Esophagus muscularis mucosa (tissue), 4 donors: Measurements from ENCODE around the gene SLC25A26.

Experiments
- EP300 ChIP-seq: sonication (generic); formaldehyde crosslinking; IDR thresholded peaks from one replicate; pipeline ENCODE4 v1.6.1; 2017; ENCODE audit warnings: antibody characterized with exemption
- POLR2A ChIP-seq: fragments of 450-650 bp; IDR thresholded peaks from one replicate; pipeline ENCODE4 v1.6.1; 2017; ENCODE audit warnings: antibody characterized with exemption, moderate library complexity, mild to moderate bottlenecking, low read depth
- POLR2AphosphoS5 ChIP-seq, 2 donors: sonication (generic); formaldehyde crosslinking; IDR thresholded peaks; one replicate each; pipeline ENCODE4 v1.6.1; 2017; ENCODE audit warnings: antibody characterized with exemption in 2 of 2
- TF ChIP-seq, protein P1 (sequence below), 3 experiments: fragments of 200-600 bp in 2 of 3; fragments of 450-650 bp in 1 of 3; sonication (generic) in 2 of 3; IDR thresholded peaks; one replicate each; pipeline ENCODE4 v1.5.1; 2017 to 2019; ENCODE audit warnings: antibody characterized with exemption in 3 of 3, mild to moderate bottlenecking in 2 of 3, moderate library complexity in 1 of 3

DNA sequence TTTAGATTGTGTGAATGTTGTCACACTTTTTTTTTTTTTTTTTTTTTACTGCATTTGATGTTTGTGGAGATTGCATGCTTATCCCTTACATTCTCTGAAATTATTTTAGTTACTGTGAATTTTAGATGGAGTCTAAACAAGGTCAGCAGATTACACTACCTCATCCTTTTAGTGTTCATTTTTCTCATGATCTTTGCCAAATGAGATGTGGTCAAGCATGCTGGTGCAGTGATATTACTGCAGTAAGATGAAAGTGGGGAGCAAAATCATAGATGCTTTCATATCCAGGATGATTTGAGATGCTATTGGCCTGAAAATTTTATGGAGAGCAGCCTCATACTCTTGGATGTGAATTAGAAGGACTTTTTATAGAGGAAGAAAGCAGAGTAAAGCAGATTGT lies 45.8 kb downstream of the SLC25A26 start:
- no peak for TF ChIP-seq EP300
- no peak for TF ChIP-seq POLR2AphosphoS5 (IDR thresholded peaks at IDR 0.05)
- TF ChIP-seq, protein P1, sequence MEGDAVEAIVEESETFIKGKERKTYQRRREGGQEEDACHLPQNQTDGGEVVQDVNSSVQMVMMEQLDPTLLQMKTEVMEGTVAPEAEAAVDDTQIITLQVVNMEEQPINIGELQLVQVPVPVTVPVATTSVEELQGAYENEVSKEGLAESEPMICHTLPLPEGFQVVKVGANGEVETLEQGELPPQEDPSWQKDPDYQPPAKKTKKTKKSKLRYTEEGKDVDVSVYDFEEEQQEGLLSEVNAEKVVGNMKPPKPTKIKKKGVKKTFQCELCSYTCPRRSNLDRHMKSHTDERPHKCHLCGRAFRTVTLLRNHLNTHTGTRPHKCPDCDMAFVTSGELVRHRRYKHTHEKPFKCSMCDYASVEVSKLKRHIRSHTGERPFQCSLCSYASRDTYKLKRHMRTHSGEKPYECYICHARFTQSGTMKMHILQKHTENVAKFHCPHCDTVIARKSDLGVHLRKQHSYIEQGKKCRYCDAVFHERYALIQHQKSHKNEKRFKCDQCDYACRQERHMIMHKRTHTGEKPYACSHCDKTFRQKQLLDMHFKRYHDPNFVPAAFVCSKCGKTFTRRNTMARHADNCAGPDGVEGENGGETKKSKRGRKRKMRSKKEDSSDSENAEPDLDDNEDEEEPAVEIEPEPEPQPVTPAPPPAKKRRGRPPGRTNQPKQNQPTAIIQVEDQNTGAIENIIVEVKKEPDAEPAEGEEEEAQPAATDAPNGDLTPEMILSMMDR (IDR thresholded peaks at IDR 0.05): no peak
- no peak for TF ChIP-seq POLR2A
